ENCODE results near the gene C17orf58.
A peak's percentile ranks its signal among the peaks of the same experiment; 100 is the strongest.
"Not testable (repeated sequence)": the region's sequence is repeated elsewhere in the genome, so short reads cannot be mapped to it uniquely, and the experiment has no call there.

Gene C17orf58

GRCh38 chr17:67999291-67999911 is 3.1 kb upstream of the C17orf58 start:
- DNase-seq (ENCODE audit: low spot score), result no peak

DNA sequence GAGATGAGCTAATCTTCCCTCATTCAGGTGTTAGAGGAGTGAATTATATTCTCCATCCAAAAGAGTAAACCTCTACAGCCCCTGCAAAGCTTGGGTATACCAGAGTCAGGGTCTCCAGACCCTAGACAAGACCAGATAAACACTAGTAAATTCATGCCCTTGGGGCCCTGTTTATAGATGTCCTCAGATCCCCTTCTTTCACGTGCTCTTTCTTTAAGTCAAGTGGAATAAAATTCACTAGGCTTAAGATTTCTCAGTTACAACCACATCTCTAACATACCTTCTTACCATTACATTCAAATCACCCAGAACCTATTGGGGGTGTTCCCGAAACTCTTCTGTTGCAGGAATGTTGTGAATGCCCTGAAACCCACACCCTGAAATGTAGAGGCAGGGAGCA is 2.2 kb upstream of the C17orf58 start:
- DNase-seq (ENCODE audit: low spot score), result no peak

DNA sequence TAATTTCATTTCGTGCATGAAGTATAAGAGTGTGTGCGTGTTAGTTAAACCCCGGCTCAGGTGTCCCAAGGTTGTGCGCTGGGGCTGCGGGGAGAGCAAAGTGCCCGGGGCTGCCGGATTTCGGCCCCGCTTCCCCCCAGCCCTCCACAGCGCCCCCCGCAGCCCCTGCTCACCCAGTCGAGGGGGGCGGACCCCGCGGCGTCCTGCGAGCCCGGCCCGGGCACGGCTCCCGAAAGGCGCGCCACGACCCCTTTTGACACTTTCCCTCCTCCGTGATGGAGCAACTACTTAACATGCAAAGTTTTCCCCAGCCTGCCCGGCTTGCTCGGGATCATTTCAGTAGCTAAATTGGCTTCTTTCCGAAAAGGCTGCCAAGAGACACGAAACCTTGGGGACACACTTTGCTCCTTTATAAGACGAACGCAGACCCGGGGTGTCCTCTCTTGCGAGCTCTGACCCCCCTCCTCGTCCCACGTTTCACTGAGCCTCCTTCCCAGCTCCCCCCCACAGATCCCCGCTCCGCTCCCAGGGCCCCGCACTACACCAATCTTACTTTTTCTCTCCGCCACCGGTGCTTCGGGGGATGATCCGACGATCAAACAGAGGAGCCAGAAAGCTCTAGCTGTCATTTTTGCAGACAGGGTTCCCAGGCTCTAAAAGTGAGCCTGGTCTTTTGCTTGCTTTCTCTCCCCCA is 552 bp downstream of the C17orf58 start:
- DNase-seq (ENCODE audit: low spot score), result peak; percentile 26

- DNase-seq (ENCODE audit: low spot score), result peak; percentile 32
Observed at GRCh38 chr17:67994817-67995569, 1.3 kb downstream of the C17orf58 start.

DNA sequence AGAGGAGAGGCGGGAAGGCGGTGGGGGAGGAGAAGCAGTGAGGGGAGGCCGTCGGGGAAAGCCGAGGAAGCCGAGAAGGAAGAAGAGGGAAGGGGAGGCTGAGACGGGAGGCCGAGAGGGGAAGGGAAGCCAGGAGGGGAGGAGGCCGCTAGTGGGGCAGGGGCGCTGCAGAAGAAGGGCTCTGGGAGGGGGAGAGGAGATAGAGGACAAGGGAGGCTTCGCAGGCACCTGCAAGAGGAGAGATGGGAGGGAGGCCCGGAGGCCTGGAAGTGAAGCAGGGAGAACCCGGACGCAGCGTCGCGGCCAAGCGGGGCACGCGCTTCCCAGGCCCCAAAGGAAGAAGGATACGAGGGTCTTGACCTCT is 2.3 kb downstream of the C17orf58 start:
- DNase-seq (ENCODE audit: low spot score), result no peak

- peak; percentile 88 for DNase-seq (ENCODE audit: low spot score)
Observed at GRCh38 chr17:67993153-67993997, 2.9 kb downstream of the C17orf58 start.

DNA sequence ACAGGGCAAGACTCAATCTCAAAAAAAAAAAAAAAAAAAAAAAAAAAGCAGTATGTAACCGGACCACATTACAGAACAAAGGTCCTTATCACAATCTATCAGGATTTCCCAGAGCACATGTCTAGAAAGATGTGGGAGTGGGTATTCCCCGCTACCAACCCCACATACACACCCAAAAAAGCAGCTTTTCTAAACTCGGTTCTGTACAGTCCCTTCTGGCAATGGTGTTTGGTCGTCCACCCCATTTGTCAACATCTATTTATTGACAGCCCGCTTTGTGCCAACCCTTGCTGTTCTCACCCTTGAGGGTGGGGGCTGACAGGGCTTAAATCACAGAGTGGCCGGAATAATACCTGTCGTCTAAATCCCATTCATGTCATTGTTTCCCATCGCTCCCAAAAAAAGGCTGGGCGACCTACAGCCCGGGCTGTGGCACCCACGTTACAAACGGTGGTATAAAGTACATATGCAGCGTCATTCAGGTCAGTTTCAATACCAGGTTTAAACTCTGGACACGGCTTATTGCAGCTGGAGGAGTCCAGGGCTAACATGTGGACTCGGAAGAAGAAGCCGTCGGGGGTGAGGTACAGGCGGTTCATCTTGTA is 3.6 kb downstream of the C17orf58 start:
- no peak for DNase-seq (ENCODE audit: low spot score)

DNA sequence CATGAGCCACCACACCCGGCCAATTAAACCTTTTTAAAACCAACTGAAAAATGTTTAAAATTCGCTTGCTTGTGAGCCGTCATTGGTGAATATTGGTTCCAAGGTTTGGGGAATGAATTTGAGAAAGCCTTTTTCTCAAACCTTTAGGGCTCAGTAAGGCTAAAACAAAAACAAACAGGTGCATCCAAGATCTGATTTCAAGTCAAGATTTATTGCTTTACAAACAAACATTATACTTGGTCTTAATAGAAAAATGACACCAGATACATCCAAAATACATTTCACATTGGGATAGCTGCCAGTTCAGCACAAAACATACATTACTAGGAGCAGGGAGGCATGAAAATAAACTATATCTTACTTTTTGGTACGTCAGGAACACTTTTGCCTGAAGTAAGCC is 5.4 kb downstream of the C17orf58 start:
- no peak for DNase-seq (ENCODE audit: low spot score)

DNA sequence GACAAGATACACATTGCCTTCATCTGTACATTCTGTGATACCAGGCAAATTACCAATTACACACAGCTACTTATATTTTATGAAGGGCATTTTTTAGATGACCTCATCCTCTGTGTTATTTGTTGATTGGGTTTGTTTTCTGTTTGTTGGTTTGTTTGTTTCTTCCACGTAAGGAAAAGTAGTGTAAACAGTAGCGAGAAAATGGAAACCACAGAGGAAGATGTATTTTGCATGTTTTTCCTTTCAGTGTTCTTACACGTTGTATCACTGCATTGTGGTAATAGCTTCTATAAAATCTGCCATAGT is 12.9 kb downstream of the C17orf58 start:
- no peak for DNase-seq (ENCODE audit: low spot score)

DNA sequence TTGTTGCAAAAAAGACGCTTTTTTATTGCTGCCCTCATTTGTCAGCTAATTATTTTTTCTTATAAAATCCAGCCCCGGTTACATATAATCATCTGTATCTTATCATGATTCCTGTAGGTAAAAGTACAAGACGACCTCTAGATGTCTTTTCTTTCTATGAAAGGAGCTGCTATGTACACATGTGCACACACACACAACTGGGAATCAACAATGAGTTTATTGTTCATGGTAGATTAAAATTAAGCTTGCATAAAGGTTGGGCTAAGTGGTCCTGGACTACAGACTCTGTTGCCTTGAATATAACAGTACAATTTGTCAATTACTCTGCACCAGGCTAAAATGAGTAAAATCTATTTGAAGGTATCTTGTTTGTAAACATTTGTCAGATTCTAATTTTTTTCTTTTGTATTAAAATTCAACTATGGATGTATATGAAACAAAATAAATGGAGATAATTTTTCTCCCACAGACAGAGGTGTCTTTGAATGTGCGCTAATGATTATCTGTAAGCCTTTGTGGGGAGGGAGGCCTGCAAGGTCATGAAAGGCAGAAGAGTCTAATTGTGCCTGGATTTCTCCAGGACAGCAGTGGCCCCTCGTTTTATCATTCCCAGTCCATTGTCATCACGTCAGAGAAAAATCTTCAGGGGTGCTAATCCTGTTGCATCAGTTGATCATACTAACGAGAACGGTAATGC is 13.4 kb downstream of the C17orf58 start:
- no peak for DNase-seq (ENCODE audit: low spot score)

DNA sequence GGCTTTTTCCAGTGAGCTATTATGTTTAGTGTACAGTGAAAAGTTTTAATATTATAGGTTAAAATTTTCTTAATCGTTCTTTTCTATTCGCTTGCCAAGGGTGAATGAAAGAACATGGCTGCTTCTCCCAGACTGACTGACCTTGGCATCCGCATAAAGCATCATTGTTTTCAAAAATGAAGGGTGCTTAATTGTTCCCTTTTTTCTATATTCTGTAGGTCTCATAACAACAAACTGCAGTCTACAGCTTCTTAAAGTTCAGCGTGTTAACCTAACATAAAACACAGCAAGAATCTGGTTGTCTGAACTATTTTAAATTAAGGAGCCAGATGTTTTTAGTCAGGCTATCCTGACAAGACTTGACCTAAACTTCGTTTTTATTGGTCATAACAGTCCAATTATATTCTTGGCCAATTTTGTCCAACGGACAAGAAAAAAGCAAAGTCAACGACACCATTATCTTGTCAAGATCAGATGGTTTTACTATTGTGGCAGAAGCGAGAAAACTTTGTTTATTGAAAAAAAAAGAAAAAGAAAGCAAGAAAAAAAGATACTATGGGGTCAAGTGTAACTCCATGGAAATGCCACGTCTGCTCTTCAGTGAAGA is 14.1 kb downstream of the C17orf58 start:
- no peak for DNase-seq (ENCODE audit: low spot score)

DNA sequence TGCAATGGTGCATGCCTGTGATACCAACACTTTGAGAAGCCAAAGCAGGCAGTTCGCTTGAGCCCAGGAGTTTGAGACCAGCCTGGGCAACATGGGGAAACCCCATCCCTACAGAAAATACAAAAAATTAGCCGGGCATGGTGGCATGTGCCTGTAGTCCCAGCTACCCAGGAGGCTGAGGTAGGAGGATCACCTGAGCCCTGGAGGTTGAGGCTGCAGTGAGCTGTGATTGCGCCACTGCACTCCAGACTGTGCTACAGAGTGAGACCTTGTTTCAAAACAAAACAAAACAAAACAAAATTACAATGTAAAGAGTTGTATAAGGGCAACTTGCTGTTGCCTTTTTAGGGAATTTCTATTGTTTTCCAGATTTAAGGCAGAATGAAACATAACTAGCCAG is 15.4 kb downstream of the C17orf58 start:
- DNase-seq (ENCODE audit: low spot score), result not testable (repeated sequence)

DNA sequence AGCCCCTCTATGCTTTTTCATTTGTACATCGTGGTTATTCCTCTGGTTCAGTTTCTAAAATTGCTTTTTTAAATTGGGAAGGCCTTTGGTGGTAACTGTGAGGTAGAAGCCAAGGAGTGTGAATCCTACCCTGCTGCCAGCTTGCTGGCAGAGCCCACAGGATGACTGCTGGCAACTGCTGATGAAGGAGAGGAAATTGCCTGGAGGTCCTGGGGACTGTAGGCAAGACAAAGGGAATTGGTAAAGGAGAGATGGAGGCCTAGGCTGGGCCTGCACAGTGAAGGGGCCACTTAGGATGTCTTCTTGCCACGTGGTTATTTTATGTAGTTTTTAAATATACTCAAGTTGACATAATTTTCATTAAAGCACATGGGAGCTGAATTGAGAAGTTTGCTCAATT is 15.8 kb downstream of the C17orf58 start:
- peak; percentile 31 for DNase-seq (ENCODE audit: low spot score)

DNA sequence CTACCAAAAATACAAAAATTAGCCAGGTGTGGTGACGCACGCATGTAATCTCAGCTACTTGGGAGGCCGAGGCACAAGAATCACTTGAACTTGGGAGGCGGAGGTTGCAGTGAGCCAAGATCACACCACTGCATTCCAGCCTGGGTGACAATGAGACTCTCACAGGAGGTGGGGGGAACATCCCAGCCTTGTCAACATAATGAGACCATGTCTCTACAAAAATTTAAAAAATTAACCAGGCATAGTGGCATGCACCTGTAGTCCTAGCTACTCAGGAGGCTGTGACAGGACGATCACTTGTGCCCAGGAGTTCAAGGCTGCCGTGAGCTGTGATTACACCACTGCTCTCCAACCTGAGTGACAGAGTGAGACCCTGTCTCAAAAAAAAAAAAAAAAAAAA is 20.0 kb downstream of the C17orf58 start:
- not testable (repeated sequence) for DNase-seq (ENCODE audit: low spot score)

GRCh38 chr17:67974598-67975066 is 21.6 kb downstream of the C17orf58 start:
- no peak for DNase-seq (ENCODE audit: low spot score)

DNA sequence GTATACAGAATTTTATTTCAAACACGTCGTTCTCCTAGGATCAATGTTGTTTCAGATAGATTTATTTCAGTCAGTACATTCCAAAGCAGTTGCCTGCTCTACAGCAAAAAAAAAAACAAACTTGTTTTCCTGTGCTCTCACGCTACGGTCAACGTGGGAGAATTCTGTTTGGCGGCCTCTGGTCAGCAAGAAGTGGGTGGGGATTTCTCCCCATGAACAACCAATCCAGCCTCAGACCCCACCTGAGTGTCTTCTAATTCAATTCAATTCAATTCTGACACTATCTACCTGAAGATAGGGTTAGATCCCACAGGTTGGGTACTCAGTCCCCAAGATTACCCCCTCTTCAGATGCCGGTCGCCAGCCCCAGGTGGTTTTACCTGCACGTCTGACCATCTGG is 22.1 kb downstream of the C17orf58 start:
- no peak for DNase-seq (ENCODE audit: low spot score)

DNA sequence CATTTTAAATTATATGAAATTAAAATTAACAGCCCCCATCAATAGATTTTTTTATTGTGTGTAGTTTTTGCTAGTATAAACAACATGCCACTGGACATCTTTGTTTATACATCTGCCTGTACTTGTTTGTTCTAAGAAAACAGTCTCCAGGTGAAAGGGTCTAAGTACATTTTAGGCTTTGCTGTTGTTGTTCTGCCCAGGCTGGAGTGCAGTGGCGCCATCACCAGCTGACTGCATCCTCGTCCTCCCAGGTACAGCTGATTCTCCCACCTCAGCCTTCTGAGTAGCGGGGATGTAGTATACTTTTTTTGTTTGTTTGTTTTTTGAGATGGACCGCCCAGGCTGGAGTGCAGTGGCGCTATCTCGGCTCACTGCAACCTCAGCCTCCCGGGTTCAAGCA is 25.5 kb downstream of the C17orf58 start:
- DNase-seq (ENCODE audit: low spot score), result no peak

DNA sequence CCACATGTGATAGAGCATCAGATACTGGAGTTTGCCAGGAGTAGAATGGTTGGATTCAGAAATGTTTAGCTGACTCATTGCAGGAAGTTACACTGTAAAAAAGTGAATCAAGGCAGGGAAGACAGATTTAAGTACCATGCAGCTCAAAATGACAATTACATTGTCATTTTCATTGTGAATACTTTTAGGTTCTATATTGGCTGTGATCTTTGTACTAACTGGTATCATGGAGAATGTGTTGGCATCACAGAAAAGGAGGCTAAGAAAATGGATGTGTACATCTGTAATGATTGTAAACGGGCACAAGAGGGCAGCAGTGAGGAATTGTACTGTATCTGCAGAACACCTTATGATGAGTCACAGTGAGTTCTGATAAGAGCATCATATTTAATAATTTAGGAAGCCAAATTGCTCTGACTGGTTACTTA is 33.1 kb downstream of the C17orf58 start:
- DNase-seq (ENCODE audit: low spot score), result peak; percentile 88

DNA sequence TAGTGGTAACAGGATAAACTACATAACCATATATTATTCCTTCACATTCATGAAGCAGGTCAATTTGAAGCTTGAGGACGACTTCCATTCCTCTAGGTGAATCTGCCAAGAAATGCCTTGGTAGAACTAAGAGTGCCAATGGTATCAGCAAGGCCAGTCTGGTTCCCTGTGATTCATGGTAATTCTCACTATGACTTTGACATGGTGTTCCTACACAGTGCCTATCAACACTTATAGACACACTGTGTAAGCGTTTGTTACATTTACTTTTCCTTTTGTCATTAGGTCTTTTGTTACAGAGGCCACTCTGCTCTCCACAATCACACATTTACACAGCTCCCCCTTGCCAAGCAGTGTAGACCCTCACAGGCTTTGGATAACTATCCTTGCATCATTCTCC is 34.1 kb downstream of the C17orf58 start:
- DNase-seq (ENCODE audit: low spot score), result not testable (repeated sequence)

DNA sequence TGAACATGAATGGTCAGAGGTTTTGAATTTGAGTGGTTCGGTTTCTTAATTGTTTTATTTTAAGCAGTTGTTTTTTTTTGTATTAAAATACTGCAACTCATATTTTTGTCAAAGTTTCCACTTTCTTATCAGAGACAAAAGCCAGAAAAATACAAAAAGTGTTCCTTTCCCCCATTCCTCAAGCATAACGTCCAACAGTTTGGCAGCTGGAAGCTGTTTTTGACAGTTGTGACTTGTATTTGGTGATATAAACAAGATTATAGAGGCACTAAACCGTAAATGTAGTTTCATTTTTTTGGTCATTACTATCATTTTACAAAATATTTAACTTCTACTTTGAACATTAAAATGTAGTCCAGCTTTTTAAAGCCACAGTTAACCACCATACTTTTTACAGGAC is 36.0 kb downstream of the C17orf58 start:
- not testable (repeated sequence) for DNase-seq (ENCODE audit: low spot score)

- no peak for DNase-seq (ENCODE audit: low spot score)
Observed at GRCh38 chr17:67959510-67959909, 36.8 kb downstream of the C17orf58 start.

Data from Ammon's horn (tissue), 1 donor.